DOHH2 (cell line): ENCODE results near the gene MFAP3.

Source experiments
- H3F3A ChIP-seq: fragments of 200-600 bp; sonication (generic), shearing (Covaris generic); 2 replicates; pipeline ENCODE4 v1.6.0; 2016; ENCODE audit warnings: antibody characterized with exemption, mild to moderate bottlenecking; ENCODE audit not compliant: control insufficient read depth, insufficient read depth
- H3K27ac ChIP-seq: fragments of 200-600 bp; sonication (generic); 2 replicates; pipeline ENCODE4 v1.5.1; 2014; ENCODE audit warnings: low read depth, mild to moderate bottlenecking, low read length, moderate library complexity
- H3K27me3 ChIP-seq: fragments of 200-600 bp; sonication (generic); 2 replicates; pipeline ENCODE4 v1.6.1; 2014; ENCODE audit warnings: mild to moderate bottlenecking, low read length, mixed read lengths; ENCODE audit not compliant: control insufficient read depth
- H3K36me3 ChIP-seq: fragments of 200-600 bp; sonication (generic); 2 replicates; pipeline ENCODE4 v1.6.1; 2014; ENCODE audit warnings: mild to moderate bottlenecking, low read length, moderate library complexity, mixed read lengths; ENCODE audit not compliant: control insufficient read depth
- H3K4me1 ChIP-seq: fragments of 200-600 bp; sonication (generic); 2 replicates; pipeline ENCODE4 v1.6.1; 2014; ENCODE audit warnings: mild to moderate bottlenecking, low read length, mixed read lengths; ENCODE audit not compliant: control insufficient read depth
- H3K4me2 ChIP-seq: fragments of 200-600 bp; sonication (generic); 2 replicates; pipeline ENCODE4 v1.6.0; 2014; ENCODE audit warnings: mild to moderate bottlenecking, low read length, moderate library complexity
- H3K4me3 ChIP-seq: fragments of 200-600 bp; sonication (generic); 2 replicates; pipeline ENCODE4 v1.5.1; 2014; ENCODE audit warnings: mild to moderate bottlenecking, low read length, mixed read lengths
- H3K79me2 ChIP-seq: fragments of 200-600 bp; sonication (generic); 2 replicates; pipeline ENCODE4 v1.6.1; 2014; ENCODE audit warnings: mild to moderate bottlenecking, low read length, mixed read lengths; ENCODE audit not compliant: control insufficient read depth
- H3K9me2 ChIP-seq: fragments of 200-600 bp; sonication (generic); replicated peaks from 2 replicates; pipeline ENCODE4 v1.6.1; 2014; ENCODE audit warnings: mild to moderate bottlenecking, low read length, mixed read lengths; ENCODE audit not compliant: control insufficient read depth
- H3K9me3 ChIP-seq: fragments of 200-600 bp; sonication (generic); 2 replicates; pipeline ENCODE4 v1.6.1; 2014; ENCODE audit warnings: antibody characterized with exemption, low read length, mixed read lengths; ENCODE audit not compliant: control insufficient read depth, insufficient read depth
- H4K20me1 ChIP-seq: fragments of 200-600 bp; sonication (generic); 2 replicates; pipeline ENCODE4 v1.6.0; 2014; ENCODE audit warnings: low read depth, mild to moderate bottlenecking, antibody characterized with exemption, low read length, moderate library complexity; ENCODE audit not compliant: control insufficient read depth, insufficient read depth
- CTCF ChIP-seq: fragments of 200-600 bp; sonication (generic); IDR thresholded peaks from one replicate; pipeline ENCODE4 v1.5.1; 2014; ENCODE audit warnings: antibody characterized with exemption, mild to moderate bottlenecking, low read depth, low read length; ENCODE audit not compliant: poor library complexity, severe bottlenecking
- EZH2phosphoT487 ChIP-seq: fragments of 200-600 bp; sonication (generic); IDR thresholded peaks from 2 replicates; pipeline ENCODE4 v1.6.1; 2017; ENCODE audit warnings: borderline replicate concordance, mild to moderate bottlenecking, antibody characterized with exemption, low read length, moderate library complexity, mixed read lengths

MFAP3 gene

GRCh38 chr5:154049636-154050035 is 10.9 kb downstream of the MFAP3 start:
- Histone ChIP-seq H3K79me2 (peaks cover 21% of the 10 kb centered on the region), H3K4me2 (no peak overlapping the region), H4K20me1 (peaks cover 3% of the 10 kb centered on the region; the same call in 1 of the 2 replicates), H3K27me3 (no peaks in the 10 kb centered on the region), H3K9me2 (no peaks in the 10 kb centered on the region), H3K9me3 (no peaks in the 10 kb centered on the region), H3K27ac (no peak overlapping the region), H3F3A (no peaks in the 10 kb centered on the region), H3K36me3 (peaks cover 63% of the 10 kb centered on the region), H3K4me3 (no peak overlapping the region), H3K4me1 (no peaks in the 10 kb centered on the region)
- TF ChIP-seq CTCF = no peak
- no peak for TF ChIP-seq EZH2phosphoT487

- no peak overlapping the region for H3K27ac ChIP-seq
- no peak for TF ChIP-seq CTCF
- no peak for TF ChIP-seq EZH2phosphoT487
- H3K9me2 ChIP-seq = no peaks in the 10 kb centered on the region
- no peaks in the 10 kb centered on the region for H3K9me3 ChIP-seq
- H3K79me2 ChIP-seq = peaks cover 2% of the 10 kb centered on the region; the same call in 1 of the 2 replicates
- H4K20me1 ChIP-seq = no peaks in the 10 kb centered on the region; the same call in 1 of the 2 replicates
- H3K4me3 ChIP-seq = no peak overlapping the region
- H3K4me1 ChIP-seq = peaks cover 15% of the 10 kb centered on the region
- H3F3A ChIP-seq = no peaks in the 10 kb centered on the region
- H3K4me2 ChIP-seq = no peak overlapping the region
- H3K27me3 ChIP-seq = no peaks in the 10 kb centered on the region
- peaks cover 52% of the 10 kb centered on the region for H3K36me3 ChIP-seq
Measured at GRCh38 chr5:154053468-154053867, 14.7 kb downstream of the MFAP3 start.

GRCh38 chr5:154055201-154055600 is 16.4 kb downstream of the MFAP3 start:
- no peaks in the 10 kb centered on the region; the same call in 1 of the 2 replicates for H4K20me1 ChIP-seq
- TF ChIP-seq EZH2phosphoT487 = no peak
- TF ChIP-seq CTCF = no peak
- H3K4me2 ChIP-seq = no peak overlapping the region

More at GRCh38 chr5:154055201-154055600, 16.4 kb downstream of the MFAP3 start:
- Histone ChIP-seq H3K27me3 (no peaks in the 10 kb centered on the region), H3K9me2 (no peaks in the 10 kb centered on the region), H3K27ac (no peak overlapping the region), H3K4me1 (peaks cover 30% of the 10 kb centered on the region), H3K4me3 (no peak overlapping the region), H3K9me3 (no peaks in the 10 kb centered on the region), H3K79me2 (peaks cover 2% of the 10 kb centered on the region; the same call in 1 of the 2 replicates), H3F3A (no peaks in the 10 kb centered on the region), H3K36me3 (peaks cover 42% of the 10 kb centered on the region)
